HG02840 (cell line): ENCODE data around the gene PARN.

Experiments
- ATAC-seq: cut with Tn5 transposase; IDR thresholded peaks from one replicate; pipeline ENCODE4 v1.9.1; 2021; ENCODE audit warnings: mild to moderate bottlenecking, moderate library complexity, moderate number of reproducible peaks; ENCODE audit not compliant: unreplicated experiment, low FRiP score

The PARN gene

GRCh38 chr16:14501331-14502255 lies 128.5 kb downstream of the PARN start:
- no peak for ATAC-seq

- no peak for ATAC-seq
These were observed 129.3 kb downstream of the PARN start for GRCh38 chr16:14500791-14501190.

- ATAC-seq, result no peak
These were observed 130.9 kb downstream of the PARN start for GRCh38 chr16:14499110-14499509.

GRCh38 chr16:14497245-14498082 lies 132.6 kb downstream of the PARN start:
- no peak for ATAC-seq

- ATAC-seq, result no peak
These were observed 133.3 kb downstream of the PARN start for GRCh38 chr16:14496786-14497185.

GRCh38 chr16:14496047-14496770 lies 133.9 kb downstream of the PARN start:
- no peak for ATAC-seq

- ATAC-seq, result no peak
These were observed 134.6 kb downstream of the PARN start for GRCh38 chr16:14495213-14496046.

GRCh38 chr16:14494396-14494966 lies 135.6 kb downstream of the PARN start:
- ATAC-seq, result no peak

- ATAC-seq, result no peak
These were observed 136.3 kb downstream of the PARN start for GRCh38 chr16:14493791-14494190.

- no peak for ATAC-seq
These were observed 137.4 kb downstream of the PARN start for GRCh38 chr16:14492614-14493013.

- ATAC-seq, result no peak
These were observed 138.1 kb downstream of the PARN start for GRCh38 chr16:14491861-14492529.

GRCh38 chr16:14490235-14490634 lies 139.8 kb downstream of the PARN start:
- ATAC-seq, result no peak

GRCh38 chr16:14489460-14489859 lies 140.6 kb downstream of the PARN start:
- no peak for ATAC-seq

- no peak for ATAC-seq
These were observed 142.5 kb downstream of the PARN start for GRCh38 chr16:14487579-14487978.

- no peak for ATAC-seq
These were observed 143.3 kb downstream of the PARN start for GRCh38 chr16:14486520-14487303.

- ATAC-seq, result no peak
These were observed 144.1 kb downstream of the PARN start for GRCh38 chr16:14485811-14486519.

- no peak for ATAC-seq
These were observed 144.9 kb downstream of the PARN start for GRCh38 chr16:14485121-14485551.
